ENCODE measurements around the gene ADRA2C. TPM values are rescaled to one million over a fixed set of nuclear protein-coding genes. Genes with fewer than 3 reads are reported as not detected.
A peak's percentile ranks its signal among the peaks of the same experiment; 100 is the strongest.

The ADRA2C gene
- total RNA-seq, 1 experiment from 2014 or later, result 28.1 TPM

- no peaks in the 10 kb centered on the region for H4K20me1 ChIP-seq (ENCODE audit: insufficient read depth)
- ChIA-PET RAD21 (ENCODE audit: low non-redundant PET in 1 of 2, low total read pairs in 2 of 2, uncharacterized antibody in 2 of 2, unreplicated experiment in 2 of 2) (no interaction called here), POLR2A (no interaction called here), CTCF (no interaction called here)
- H3K4me1 ChIP-seq (ENCODE audit: control insufficient read depth in 1 of 2, insufficient read depth in 2 of 2, low read length in 2 of 2), result peaks cover 0 to 9% of the 10 kb centered on the region in 2 experiments; a peak in 2 of 4 replicates
- TF ChIP-seq ZBTB33 (IDR thresholded peaks at IDR 0.05; ENCODE audit: extremely low read depth, insufficient replicate concordance, low read length), result no peak
- no peak for TF ChIP-seq SRF (IDR thresholded peaks at IDR 0.05; ENCODE audit: low read depth)
- no peak for TF ChIP-seq SP1 (IDR thresholded peaks at IDR 0.05; ENCODE audit: low read depth)
- TF ChIP-seq SIN3A (IDR thresholded peaks at IDR 0.05; ENCODE audit: low read depth), result no peak
- TF ChIP-seq CEBPB (IDR thresholded peaks at IDR 0.05; ENCODE audit: low read depth), result no peak
- TF ChIP-seq FOSL1 (IDR thresholded peaks at IDR 0.05; ENCODE audit: low read depth), result no peak
- no peak overlapping the region for H3K9ac ChIP-seq (ENCODE audit: low read length)
- H3K79me2 ChIP-seq (ENCODE audit: insufficient read depth, low read length), result no peaks in the 10 kb centered on the region
- ATAC-seq, result no peak
- no peaks in the 10 kb centered on the region for H3K9me2 ChIP-seq (ENCODE audit: insufficient read depth)
- no TSS peak for BruUV-seq (replicated peaks)
- H3K9me3 ChIP-seq (ENCODE audit: control insufficient read depth in 1 of 2, insufficient read depth in 1 of 2, low read depth in 1 of 2, low read length in 2 of 2), result no peaks in the 10 kb centered on the region
- intact Hi-C loops (cut with micrococcal nuclease), result no loop called here
- H3K4me3 ChIP-seq (replicated peaks in 1 of 2; ENCODE audit: low read depth in 1 of 2, low read length in 2 of 2), result no peak overlapping the region
- no peak for DNase-seq (ENCODE audit: low read depth, low spot score)
- no peaks in the 10 kb centered on the region for H3K27me3 ChIP-seq (ENCODE audit: insufficient read depth, low read length)
- H3K27ac ChIP-seq (ENCODE audit: low read depth, low read length), result no peak overlapping the region
- no peak overlapping the region for H2AFZ ChIP-seq (ENCODE audit: low read depth, low read length, poor library complexity, severe bottlenecking)
- H3K4me2 ChIP-seq (ENCODE audit: low read length), result no peak overlapping the region
- H3K36me3 ChIP-seq (ENCODE audit: control insufficient read depth in 1 of 2, insufficient read depth in 2 of 2, low read length in 2 of 2), result no peaks in the 10 kb centered on the region
These were observed 38.2 kb upstream of the ADRA2C start for GRCh38 chr4:3727847-3728469.

GRCh38 chr4:3729188-3729881 is 36.9 kb upstream of the ADRA2C start:
- Histone ChIP-seq H3K27me3 (ENCODE audit: insufficient read depth, low read length) (no peaks in the 10 kb centered on the region), H3K4me1 (ENCODE audit: control insufficient read depth in 1 of 2, insufficient read depth in 2 of 2, low read length in 2 of 2) (peaks cover 0 to 9% of the 10 kb centered on the region in 2 experiments; a peak in 2 of 4 replicates), H3K9ac (ENCODE audit: low read length) (peak overlapping the region; percentile 3; the same call in 1 of the 2 replicates), H3K36me3 (ENCODE audit: control insufficient read depth in 1 of 2, insufficient read depth in 2 of 2, low read length in 2 of 2) (no peaks in the 10 kb centered on the region), H3K9me2 (ENCODE audit: insufficient read depth) (no peaks in the 10 kb centered on the region), H3K4me2 (ENCODE audit: low read length) (peak overlapping the region; percentile 52), H4K20me1 (ENCODE audit: insufficient read depth) (no peaks in the 10 kb centered on the region), H2AFZ (ENCODE audit: low read depth, low read length, poor library complexity, severe bottlenecking) (no peak overlapping the region), H3K9me3 (ENCODE audit: control insufficient read depth in 1 of 2, insufficient read depth in 1 of 2, low read depth in 1 of 2, low read length in 2 of 2) (no peaks in the 10 kb centered on the region), H3K4me3 (replicated peaks in 1 of 2; ENCODE audit: low read depth in 1 of 2, low read length in 2 of 2) (no peak overlapping the region), H3K79me2 (ENCODE audit: insufficient read depth, low read length) (no peaks in the 10 kb centered on the region), H3K27ac (ENCODE audit: low read depth, low read length) (no peak overlapping the region)
- intact Hi-C loops (cut with micrococcal nuclease), result no loop called here
- RAD21 ChIA-PET (ENCODE audit: low non-redundant PET in 1 of 2, low total read pairs in 2 of 2, uncharacterized antibody in 2 of 2, unreplicated experiment in 2 of 2), result no interaction called here
- TF ChIP-seq CBX3 (IDR thresholded peaks at IDR 0.05; ENCODE audit: low read depth) (no peak), YY1 (IDR thresholded peaks at IDR 0.05; ENCODE audit: extremely low read depth, insufficient replicate concordance, low read depth, low read length) (no peak), EZH2phosphoT487 (IDR thresholded peaks at IDR 0.05; ENCODE audit: borderline replicate concordance) (no peak), FOSL1 (IDR thresholded peaks at IDR 0.05; ENCODE audit: low read depth) (no peak), ZFX (IDR thresholded peaks at IDR 0.05) (no peak), POLR2AphosphoS5 (IDR thresholded peaks at IDR 0.05; ENCODE audit: low read depth, low read length) (no peak), SIN3A (IDR thresholded peaks at IDR 0.05; ENCODE audit: low read depth) (no peak), ATF3 (IDR thresholded peaks at IDR 0.05) (no peak), MAX (IDR thresholded peaks at IDR 0.05) (no peak)
- no peak for DNase-seq (ENCODE audit: low read depth, low spot score)
- BruUV-seq (replicated peaks), result no TSS peak
- CTCF ChIA-PET, result no interaction called here
- POLR2A ChIA-PET, result no interaction called here
- peak; percentile 37 for ATAC-seq

Data from HCT116 (cell line).